Neural progenitor cell (in vitro differentiated cells): ENCODE data around the gene PMEL. TPM values are rescaled to one million over a fixed set of nuclear protein-coding genes. Genes with fewer than 3 reads are reported as not detected.

Source experiments
- DNase-seq: peaks from one replicate; pipeline ENCODE4 v3.0.0-alpha.2; 2016; ENCODE audit warnings: low spot score
- H2AFZ ChIP-seq: fragments of 200-600 bp; sonication (generic); replicated peaks from 2 replicates; pipeline ENCODE4 v1.6.1; 2016; ENCODE audit warnings: antibody characterized with exemption
- H3F3A ChIP-seq: fragments of 200-600 bp; sonication (generic); 2 replicates; pipeline ENCODE4 v1.6.1; 2016; ENCODE audit warnings: antibody characterized with exemption, low read depth
- H3K27ac ChIP-seq: fragments of 200-600 bp; sonication (generic); 2 replicates; pipeline ENCODE4 v1.5.1; 2016; ENCODE audit warnings: mild to moderate bottlenecking
- H3K27me3 ChIP-seq: fragments of 200-600 bp; sonication (generic); 2 replicates; pipeline ENCODE4 v1.6.1; 2016; ENCODE audit warnings: mild to moderate bottlenecking, moderate library complexity
- H3K36me3 ChIP-seq: fragments of 200-600 bp; sonication (generic); 2 replicates; pipeline ENCODE4 v1.5.1; 2016
- H3K4me1 ChIP-seq: fragments of 200-600 bp; sonication (generic); 2 replicates; pipeline ENCODE4 v1.6.1; 2016; ENCODE audit warnings: mixed run types
- H3K4me2 ChIP-seq: fragments of 200-600 bp; sonication (generic); 2 replicates; pipeline ENCODE4 v1.6.1; 2016
- H3K4me3 ChIP-seq: fragments of 200-600 bp; sonication (generic); 2 replicates; pipeline ENCODE4 v1.5.1; 2016
- H3K79me2 ChIP-seq: fragments of 200-600 bp; sonication (generic); 2 replicates; pipeline ENCODE4 v1.6.1; 2016; ENCODE audit warnings: low read depth
- H3K9ac ChIP-seq: fragments of 200-600 bp; sonication (generic); 2 replicates; pipeline ENCODE4 v1.6.1; 2016
- H3K9me3 ChIP-seq: fragments of 200-600 bp; sonication (generic); 2 replicates; pipeline ENCODE4 v1.5.1; 2016; ENCODE audit warnings: low read depth
- H4K20me1 ChIP-seq: fragments of 200-600 bp; sonication (generic); 2 replicates; pipeline ENCODE4 v1.6.1; 2016; ENCODE audit warnings: low read depth
- H3K27ac Mint-ChIP-seq: 3 replicates; pipeline ENCODE4 v1.8.0; 2021; ENCODE audit warnings: mixed read lengths
- H3K27me3 Mint-ChIP-seq: 2 replicates; pipeline ENCODE4 v1.8.0; 2022; ENCODE audit warnings: low read depth, mild to moderate bottlenecking, inconsistent platforms, moderate library complexity, mixed read lengths; ENCODE audit not compliant: insufficient read depth
- H3K36me3 Mint-ChIP-seq: 3 replicates; pipeline ENCODE4 v1.8.0; 2021; ENCODE audit warnings: mixed read lengths
- H3K4me1 Mint-ChIP-seq: 3 replicates; pipeline ENCODE4 v1.8.0; 2021; ENCODE audit warnings: mixed read lengths
- H3K4me3 Mint-ChIP-seq: 3 replicates; pipeline ENCODE4 v1.8.0; 2021; ENCODE audit warnings: mild to moderate bottlenecking, moderate library complexity, mixed read lengths
- H3K9me3 Mint-ChIP-seq: 3 replicates; pipeline ENCODE4 v1.8.0; 2020; ENCODE audit warnings: mixed read lengths
- CTCF ChIP-seq: fragments of 200-600 bp; sonication (generic); IDR thresholded peaks from 2 replicates; pipeline ENCODE4 v1.5.1; 2017; ENCODE audit warnings: antibody characterized with exemption, mild to moderate bottlenecking
- EZH2 ChIP-seq: fragments of 200-600 bp; sonication (generic); IDR thresholded peaks from 2 replicates; pipeline ENCODE4 v1.6.1; 2017; ENCODE audit warnings: antibody characterized with exemption, mild to moderate bottlenecking, moderate library complexity
- EZH2phosphoT487 ChIP-seq: fragments of 200-600 bp; sonication (generic); IDR thresholded peaks from 2 replicates; pipeline ENCODE4 v1.6.1; 2017; ENCODE audit warnings: antibody characterized with exemption
- total RNA-seq: library from RNA; depleted of rRNA; stranded (reverse); fragments of >200 nt; gene quantifications from 2 replicates; pipeline ENCODE4 v1.2.3, GENCODE V29; 2015; ENCODE audit warnings: low replicate concordance

Gene PMEL
- total RNA-seq, 1 donor from 2014 or later, result 207 TPM

DNA sequence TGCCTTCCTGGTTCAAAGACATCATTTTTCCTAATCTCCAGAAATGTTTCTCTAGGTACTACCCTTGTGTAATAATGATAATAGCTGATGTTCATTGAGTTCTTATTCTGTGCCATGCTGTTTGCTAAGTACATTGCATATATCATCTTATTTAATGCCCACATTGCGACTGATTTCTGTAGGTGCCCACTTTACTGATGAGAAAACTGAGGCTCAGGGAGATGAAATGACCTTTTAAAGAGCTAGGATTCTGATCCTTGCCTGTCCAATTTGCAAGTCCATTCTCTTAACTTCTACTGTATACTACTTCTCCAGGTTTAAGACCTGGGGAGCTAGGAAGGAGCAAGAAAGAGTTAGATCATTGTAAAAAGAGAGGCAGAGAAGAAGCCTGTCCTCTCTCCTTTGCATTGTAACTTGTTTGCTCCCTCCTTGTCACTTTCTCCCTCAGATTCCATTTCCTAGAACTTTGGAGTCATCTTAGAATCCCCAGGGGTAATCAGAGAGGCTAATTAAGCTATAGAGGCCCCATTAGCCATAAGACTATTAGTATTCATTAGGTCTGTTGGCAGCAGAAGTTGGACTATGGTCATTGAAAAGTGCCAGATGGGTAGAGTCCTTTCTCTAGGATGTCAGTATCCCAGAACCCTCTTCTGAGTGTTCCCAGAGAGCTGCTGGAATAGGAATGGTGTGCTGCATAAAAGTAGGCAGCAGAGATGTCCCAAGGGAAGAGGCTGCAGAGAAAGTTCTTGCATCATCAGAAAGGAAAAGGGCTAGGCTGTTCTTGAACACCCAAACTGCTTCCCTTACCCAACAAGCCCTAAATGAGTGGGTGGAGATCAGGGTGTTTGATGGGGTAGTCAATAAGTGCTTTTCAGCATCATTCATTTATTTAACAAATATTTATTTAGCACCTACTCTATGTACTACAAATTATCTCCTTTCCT is 31.8 kb downstream of the PMEL start:
- peaks cover 22% of the 10 kb centered on the region for H3K4me1 Mint-ChIP-seq
- peaks cover 29% of the 10 kb centered on the region for H3K27me3 Mint-ChIP-seq
- H3K4me2 ChIP-seq, result no peak overlapping the region

GRCh38 chr12:55933169-55933798 is 32.6 kb downstream of the PMEL start:
- Histone ChIP-seq H3F3A (peaks cover 24% of the 10 kb centered on the region), H3K36me3 (no peaks in the 10 kb centered on the region), H3K4me3 (no peak overlapping the region), H3K9me3 (no peaks in the 10 kb centered on the region), H3K4me2 (no peak overlapping the region), H3K27ac (no peak overlapping the region), H3K27me3 (peaks cover 45% of the 10 kb centered on the region), H2AFZ (no peak overlapping the region), H4K20me1 (no peaks in the 10 kb centered on the region), H3K4me1 (no peaks in the 10 kb centered on the region), H3K9ac (no peak overlapping the region), H3K79me2 (peaks cover 6% of the 10 kb centered on the region)
- Mint-ChIP-seq H3K27me3 (peaks cover 29% of the 10 kb centered on the region), H3K4me3 (peak overlapping the region; percentile 89), H3K36me3 (no peaks in the 10 kb centered on the region), H3K4me1 (peaks cover 22% of the 10 kb centered on the region), H3K27ac (no peak overlapping the region), H3K9me3 (no peaks in the 10 kb centered on the region)
- TF ChIP-seq EZH2phosphoT487, result no peak
- TF ChIP-seq EZH2, result no peak
- TF ChIP-seq CTCF, result no peak
- DNase-seq, result no peak

More for the DNA sequence above, 31.8 kb downstream of the PMEL start:
- Mint-ChIP-seq H3K36me3 (no peaks in the 10 kb centered on the region), H3K4me3 (peak overlapping the region; percentile 3), H3K9me3 (no peaks in the 10 kb centered on the region), H3K27ac (no peak overlapping the region)
- no peak for DNase-seq
- Histone ChIP-seq H3K36me3 (no peaks in the 10 kb centered on the region), H3K4me1 (no peaks in the 10 kb centered on the region), H3F3A (peaks cover 16% of the 10 kb centered on the region), H3K27me3 (peaks cover 45% of the 10 kb centered on the region), H3K4me3 (no peak overlapping the region), H3K9me3 (no peaks in the 10 kb centered on the region), H4K20me1 (no peaks in the 10 kb centered on the region), H3K79me2 (peaks cover under 1% of the 10 kb centered on the region), H3K9ac (no peak overlapping the region), H2AFZ (no peak overlapping the region), H3K27ac (no peak overlapping the region)
- TF ChIP-seq EZH2phosphoT487 (no peak), EZH2 (no peak), CTCF (no peak)

GRCh38 chr12:55932551-55932910 is 33.3 kb downstream of the PMEL start:
- Histone ChIP-seq H3K79me2 (peaks cover 6% of the 10 kb centered on the region), H3K4me1 (no peaks in the 10 kb centered on the region), H3K4me3 (peak overlapping the region; percentile 71), H3K4me2 (peak overlapping the region; percentile 97), H2AFZ (peak overlapping the region; percentile 95), H3K9me3 (no peaks in the 10 kb centered on the region), H3K27me3 (peaks cover 45% of the 10 kb centered on the region), H4K20me1 (no peaks in the 10 kb centered on the region), H3F3A (peaks cover 31% of the 10 kb centered on the region), H3K9ac (no peak overlapping the region), H3K36me3 (no peaks in the 10 kb centered on the region), H3K27ac (no peak overlapping the region)
- peaks cover 28% of the 10 kb centered on the region for H3K27me3 Mint-ChIP-seq
- H3K9me3 Mint-ChIP-seq, result no peaks in the 10 kb centered on the region
- H3K27ac Mint-ChIP-seq, result no peak overlapping the region
- H3K36me3 Mint-ChIP-seq, result no peaks in the 10 kb centered on the region
- no peak for TF ChIP-seq EZH2phosphoT487
- peak; percentile 12 for TF ChIP-seq EZH2
- TF ChIP-seq CTCF, result no peak
- H3K4me3 Mint-ChIP-seq, result peak overlapping the region; percentile 89
- DNase-seq, result no peak
- H3K4me1 Mint-ChIP-seq, result peaks cover 22% of the 10 kb centered on the region
